ENCODE measurements around the gene MLLT6. TPM values are rescaled to one million over a fixed set of nuclear protein-coding genes. Genes with fewer than 3 reads are reported as not detected.
A peak's percentile ranks its signal among the peaks of the same experiment; 100 is the strongest.

The MLLT6 gene
- total and polyA plus RNA-seq, 2 of the 13 experiments (the other 11 are each of a cell fraction or from before 2014, with no cell fraction given), result 50.7 to 69.5 TPM

DNA sequence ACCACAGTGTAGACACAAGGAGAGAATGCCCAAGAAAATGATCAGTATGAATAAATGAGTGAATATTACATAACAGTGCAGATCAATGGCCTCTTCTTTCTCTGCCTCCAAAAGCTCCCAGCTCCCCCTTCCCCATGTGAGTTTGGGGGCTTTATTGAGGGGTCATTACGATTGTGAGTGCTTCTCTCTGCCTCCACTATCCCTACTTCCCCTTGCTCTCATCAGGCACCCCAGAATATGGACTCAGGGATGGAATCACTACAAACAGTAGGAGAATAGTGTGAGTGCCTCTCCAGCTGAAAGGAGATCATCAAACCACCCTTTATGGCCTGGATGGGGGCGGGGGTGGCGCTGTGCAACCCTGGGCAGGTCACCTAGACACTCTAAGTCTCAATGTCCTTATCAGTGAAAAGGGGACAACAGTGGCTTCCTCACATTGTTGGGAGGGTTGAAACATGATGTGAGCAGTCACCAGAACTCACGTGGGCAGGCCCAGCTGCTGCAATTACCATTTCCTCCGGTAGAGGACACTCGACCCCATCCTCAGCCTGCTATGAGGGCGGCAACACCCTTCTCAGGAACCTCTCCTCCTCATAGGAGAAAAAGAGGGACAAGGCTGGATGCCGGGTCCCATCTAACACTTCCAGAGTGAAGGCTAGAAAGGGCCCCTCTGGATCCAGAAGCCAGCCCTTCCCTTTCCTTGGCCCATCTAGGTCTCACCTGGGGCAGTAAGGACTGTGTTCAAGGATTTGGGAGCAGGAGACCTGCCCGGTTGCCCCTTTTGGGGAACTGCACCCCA lies 28.2 kb upstream of the MLLT6 start (continued):
- TF ChIP-seq, protein P1, sequence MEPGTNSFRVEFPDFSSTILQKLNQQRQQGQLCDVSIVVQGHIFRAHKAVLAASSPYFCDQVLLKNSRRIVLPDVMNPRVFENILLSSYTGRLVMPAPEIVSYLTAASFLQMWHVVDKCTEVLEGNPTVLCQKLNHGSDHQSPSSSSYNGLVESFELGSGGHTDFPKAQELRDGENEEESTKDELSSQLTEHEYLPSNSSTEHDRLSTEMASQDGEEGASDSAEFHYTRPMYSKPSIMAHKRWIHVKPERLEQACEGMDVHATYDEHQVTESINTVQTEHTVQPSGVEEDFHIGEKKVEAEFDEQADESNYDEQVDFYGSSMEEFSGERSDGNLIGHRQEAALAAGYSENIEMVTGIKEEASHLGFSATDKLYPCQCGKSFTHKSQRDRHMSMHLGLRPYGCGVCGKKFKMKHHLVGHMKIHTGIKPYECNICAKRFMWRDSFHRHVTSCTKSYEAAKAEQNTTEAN (CRISPR knock-in tag; conservative IDR thresholded peaks at IDR 0.05), result no peak
- TF ChIP-seq, protein P2, sequence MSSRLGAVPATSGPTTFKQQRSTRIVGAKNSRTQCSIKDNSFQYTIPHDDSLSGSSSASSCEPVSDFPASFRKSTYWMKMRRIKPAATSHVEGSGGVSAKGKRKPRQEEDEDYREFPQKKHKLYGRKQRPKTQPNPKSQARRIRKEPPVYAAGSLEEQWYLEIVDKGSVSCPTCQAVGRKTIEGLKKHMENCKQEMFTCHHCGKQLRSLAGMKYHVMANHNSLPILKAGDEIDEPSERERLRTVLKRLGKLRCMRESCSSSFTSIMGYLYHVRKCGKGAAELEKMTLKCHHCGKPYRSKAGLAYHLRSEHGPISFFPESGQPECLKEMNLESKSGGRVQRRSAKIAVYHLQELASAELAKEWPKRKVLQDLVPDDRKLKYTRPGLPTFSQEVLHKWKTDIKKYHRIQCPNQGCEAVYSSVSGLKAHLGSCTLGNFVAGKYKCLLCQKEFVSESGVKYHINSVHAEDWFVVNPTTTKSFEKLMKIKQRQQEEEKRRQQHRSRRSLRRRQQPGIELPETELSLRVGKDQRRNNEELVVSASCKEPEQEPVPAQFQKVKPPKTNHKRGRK (CRISPR knock-in tag; IDR thresholded peaks at IDR 0.05), result no peak
- TF ChIP-seq ZNF451 (CRISPR knock-in tag; IDR thresholded peaks at IDR 0.05) (no peak), ZNF225 (CRISPR knock-in tag; IDR thresholded peaks at IDR 0.05) (no peak), KDM4B (CRISPR knock-in tag; IDR thresholded peaks at IDR 0.05) (no peak), ZNF343 (CRISPR knock-in tag; IDR thresholded peaks at IDR 0.05) (no peak), AHR (CRISPR knock-in tag; IDR thresholded peaks at IDR 0.05) (no peak; the same call in 1 of the 2 replicates), ZNF326 (CRISPR knock-in tag; IDR thresholded peaks at IDR 0.05; ENCODE audit: borderline replicate concordance) (no peak; the same call in 1 of the 2 replicates), ARNT (IDR thresholded peaks at IDR 0.05) (no peak), EP300 (IDR thresholded peaks at IDR 0.05; ENCODE audit: low read depth in 2 of 2, low read length in 2 of 2) (0 out of 4 replicates have a peak, but pooled peaks of 1 of the 2 experiments have one; percentile 31), EP300 (CRISPR knock-in tag; IDR thresholded peaks at IDR 0.05; ENCODE audit: borderline replicate concordance) (peak; percentile 52; the same call in 1 of the 2 replicates), ZNF496 (CRISPR knock-in tag; IDR thresholded peaks at IDR 0.05; ENCODE audit: insufficient replicate concordance) (no peak), ZNF501 (CRISPR knock-in tag; IDR thresholded peaks at IDR 0.05) (peak; percentile 92), ETV5 (CRISPR knock-in tag; IDR thresholded peaks at IDR 0.05; ENCODE audit: borderline replicate concordance) (peak; percentile 63; the same call in 1 of the 2 replicates), FIP1L1 (IDR thresholded peaks at IDR 0.05; ENCODE audit: borderline replicate concordance, insufficient read depth, low read depth, low read length) (no peak), ZNF3 (CRISPR knock-in tag; IDR thresholded peaks at IDR 0.05) (peak; percentile 68; the same call in 1 of the 2 replicates), ZFP62 (CRISPR knock-in tag; IDR thresholded peaks at IDR 0.05) (no peak), ZNF317 (CRISPR knock-in tag; IDR thresholded peaks at IDR 0.05) (no peak), ZNF552 (CRISPR knock-in tag; IDR thresholded peaks at IDR 0.05; ENCODE audit: borderline replicate concordance) (no peak), MED13 (CRISPR knock-in tag; IDR thresholded peaks at IDR 0.05) (no peak)
- TF ChIP-seq, protein P3, sequence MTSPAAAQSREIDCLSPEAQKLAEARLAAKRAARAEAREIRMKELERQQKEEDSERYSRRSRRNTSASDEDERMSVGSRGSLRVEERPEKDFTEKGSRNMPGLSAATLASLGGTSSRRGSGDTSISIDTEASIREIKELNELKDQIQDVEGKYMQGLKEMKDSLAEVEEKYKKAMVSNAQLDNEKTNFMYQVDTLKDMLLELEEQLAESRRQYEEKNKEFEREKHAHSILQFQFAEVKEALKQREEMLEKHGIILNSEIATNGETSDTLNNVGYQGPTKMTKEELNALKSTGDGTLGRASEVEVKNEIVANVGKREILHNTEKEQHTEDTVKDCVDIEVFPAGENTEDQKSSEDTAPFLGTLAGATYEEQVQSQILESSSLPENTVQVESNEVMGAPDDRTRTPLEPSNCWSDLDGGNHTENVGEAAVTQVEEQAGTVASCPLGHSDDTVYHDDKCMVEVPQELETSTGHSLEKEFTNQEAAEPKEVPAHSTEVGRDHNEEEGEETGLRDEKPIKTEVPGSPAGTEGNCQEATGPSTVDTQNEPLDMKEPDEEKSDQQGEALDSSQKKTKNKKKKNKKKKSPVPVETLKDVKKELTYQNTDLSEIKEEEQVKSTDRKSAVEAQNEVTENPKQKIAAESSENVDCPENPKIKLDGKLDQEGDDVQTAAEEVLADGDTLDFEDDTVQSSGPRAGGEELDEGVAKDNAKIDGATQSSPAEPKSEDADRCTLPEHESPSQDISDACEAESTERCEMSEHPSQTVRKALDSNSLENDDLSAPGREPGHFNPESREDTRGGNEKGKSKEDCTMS (CRISPR knock-in tag; conservative IDR thresholded peaks at IDR 0.05), result no peak
- TF ChIP-seq, protein P4, sequence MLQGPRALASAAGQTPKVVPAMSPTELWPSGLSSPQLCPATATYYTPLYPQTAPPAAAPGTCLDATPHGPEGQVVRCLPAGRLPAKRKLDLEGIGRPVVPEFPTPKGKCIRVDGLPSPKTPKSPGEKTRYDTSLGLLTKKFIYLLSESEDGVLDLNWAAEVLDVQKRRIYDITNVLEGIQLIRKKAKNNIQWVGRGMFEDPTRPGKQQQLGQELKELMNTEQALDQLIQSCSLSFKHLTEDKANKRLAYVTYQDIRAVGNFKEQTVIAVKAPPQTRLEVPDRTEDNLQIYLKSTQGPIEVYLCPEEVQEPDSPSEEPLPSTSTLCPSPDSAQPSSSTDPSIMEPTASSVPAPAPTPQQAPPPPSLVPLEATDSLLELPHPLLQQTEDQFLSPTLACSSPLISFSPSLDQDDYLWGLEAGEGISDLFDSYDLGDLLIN (CRISPR knock-in tag; IDR thresholded peaks at IDR 0.05; ENCODE audit: borderline replicate concordance), result no peak

Data from HepG2 (cell line).